ENCODE data around the gene CYP4V2. TPM values are rescaled to one million over a fixed set of nuclear protein-coding genes. Genes with fewer than 3 reads are reported as not detected.

Gene CYP4V2
- total RNA-seq, 1 donor from 2014 or later = 4.5 TPM

- H3K4me3 Mint-ChIP-seq = no peak overlapping the region
- DNase-seq (ENCODE audit: low spot score in 2 of 2, unreplicated experiment in 2 of 2) = peak in 1 of 2 experiments; percentile 60
- H3K27ac Mint-ChIP-seq = no peak overlapping the region
- peaks cover 22% of the 10 kb centered on the region for H3K36me3 Mint-ChIP-seq
- peaks cover 14% of the 10 kb centered on the region for H3K27me3 Mint-ChIP-seq (ENCODE audit: low read depth)
- H3K4me1 Mint-ChIP-seq = peaks cover 10% of the 10 kb centered on the region
- no peaks in the 10 kb centered on the region for H3K9me3 Mint-ChIP-seq
- TF ChIP-seq CTCF (IDR thresholded peaks at IDR 0.05; ENCODE audit: unreplicated experiment) = peak; percentile 88
These were observed 41.5 kb upstream of the CYP4V2 start for GRCh38 chr4:186149872-186150271.

- TF ChIP-seq CTCF (IDR thresholded peaks at IDR 0.05; ENCODE audit: unreplicated experiment) = no peak
- no peak for DNase-seq (ENCODE audit: low spot score in 2 of 2, unreplicated experiment in 2 of 2)
- Mint-ChIP-seq H3K27ac (no peak overlapping the region), H3K36me3 (peaks cover 29% of the 10 kb centered on the region), H3K27me3 (ENCODE audit: low read depth) (peaks cover 10% of the 10 kb centered on the region), H3K9me3 (no peaks in the 10 kb centered on the region), H3K4me1 (peaks cover 1% of the 10 kb centered on the region), H3K4me3 (no peak overlapping the region)
These were observed 40.4 kb upstream of the CYP4V2 start for GRCh38 chr4:186150926-186151325.

- no peak for TF ChIP-seq CTCF (IDR thresholded peaks at IDR 0.05; ENCODE audit: unreplicated experiment)
- Mint-ChIP-seq H3K9me3 (no peaks in the 10 kb centered on the region), H3K4me1 (no peaks in the 10 kb centered on the region), H3K4me3 (no peak overlapping the region), H3K36me3 (peaks cover 31% of the 10 kb centered on the region), H3K27me3 (ENCODE audit: low read depth) (peaks cover 7% of the 10 kb centered on the region), H3K27ac (no peak overlapping the region)
- DNase-seq (ENCODE audit: low spot score in 2 of 2, unreplicated experiment in 2 of 2) = no peak
These were observed 39.9 kb upstream of the CYP4V2 start for GRCh38 chr4:186151499-186151898.

- Mint-ChIP-seq H3K4me3 (no peak overlapping the region), H3K9me3 (no peaks in the 10 kb centered on the region), H3K27me3 (ENCODE audit: low read depth) (no peaks in the 10 kb centered on the region), H3K36me3 (peaks cover 28% of the 10 kb centered on the region), H3K4me1 (no peaks in the 10 kb centered on the region), H3K27ac (no peak overlapping the region)
- TF ChIP-seq CTCF (IDR thresholded peaks at IDR 0.05; ENCODE audit: unreplicated experiment) = no peak
- no peak for DNase-seq (ENCODE audit: low spot score in 2 of 2, unreplicated experiment in 2 of 2)
These were observed 33.1 kb upstream of the CYP4V2 start for GRCh38 chr4:186158021-186158813.

- Mint-ChIP-seq H3K27ac (no peak overlapping the region), H3K9me3 (no peaks in the 10 kb centered on the region), H3K27me3 (ENCODE audit: low read depth) (no peaks in the 10 kb centered on the region), H3K36me3 (peaks cover 25% of the 10 kb centered on the region), H3K4me1 (no peaks in the 10 kb centered on the region), H3K4me3 (no peak overlapping the region)
- TF ChIP-seq CTCF (IDR thresholded peaks at IDR 0.05; ENCODE audit: unreplicated experiment) = no peak
- DNase-seq (ENCODE audit: low spot score in 2 of 2, unreplicated experiment in 2 of 2) = no peak
These were observed 32.4 kb upstream of the CYP4V2 start for GRCh38 chr4:186158966-186159365.

Measured in mesothelial cell of epicardium (in vitro differentiated cells).